IMR-90 (cell line): ENCODE measurements around the gene GNAO1. TPM values are rescaled to one million over a fixed set of nuclear protein-coding genes. Genes with fewer than 3 reads are reported as not detected.

Experiments used
- ATAC-seq: fragments of 200-7000 bp; cut with Tn5 transposase; 2 replicates; pipeline ENCODE4 v1.9.1; 2020; ENCODE audit warnings: low read depth, mild to moderate bottlenecking, moderate library complexity
- BruUV-seq: library from RNA; stranded (reverse); fragments of 400-500 nt; replicated peaks from 2 replicates; lab custom pipeline; 2021; lab: Mats Ljungman, UMichigan
- CTCF ChIA-PET: fragments of 300-600 bp; formaldehyde crosslinking; extraction: SDS; loops from one replicate; lab custom pipeline; 2021; ENCODE audit warnings: antibody characterized with exemption; lab: Yijun Ruan, JAX
- POLR2A ChIA-PET: fragments of 300-600 bp; sonication (Branson Sonifier 250); formaldehyde crosslinking; loops from one replicate; lab custom pipeline; 2022; ENCODE audit warnings: antibody characterized with exemption; ENCODE audit not compliant: unreplicated experiment; lab: Charles Lee
- DNase-seq: peaks from one replicate; pipeline ENCODE4 v3.0.0; 2013
- H2AFZ ChIP-seq: replicated peaks from 2 replicates; pipeline ENCODE3; 2013; ENCODE audit warnings: low read length, mild to moderate bottlenecking; ENCODE audit not compliant: poor library complexity
- H2AK5ac ChIP-seq: 2 replicates; pipeline ENCODE4 v1.6.1; 2013; ENCODE audit warnings: low read depth, low read length, inconsistent platforms
- H2AK9ac ChIP-seq: replicated peaks from 2 replicates; pipeline ENCODE3; 2013; ENCODE audit warnings: mild to moderate bottlenecking, low read depth, low read length, moderate library complexity; ENCODE audit not compliant: poor library complexity
- H2BK120ac ChIP-seq: 2 replicates; pipeline ENCODE4 v1.6.1; 2013; ENCODE audit warnings: low read depth, low read length, inconsistent platforms
- H2BK15ac ChIP-seq: 3 replicates; pipeline ENCODE4 v1.6.1; 2013; ENCODE audit warnings: low read depth, low read length, inconsistent platforms
- H2BK20ac ChIP-seq: 2 replicates; pipeline ENCODE4 v1.6.1; 2013; ENCODE audit warnings: low read depth, mild to moderate bottlenecking, inconsistent platforms, low read length, moderate library complexity
- H2BK5ac ChIP-seq: 2 replicates; pipeline ENCODE4 v1.6.1; 2013; ENCODE audit warnings: mild to moderate bottlenecking, low read depth, low read length, inconsistent platforms; ENCODE audit not compliant: poor library complexity, severe bottlenecking
- H3K14ac ChIP-seq: replicated peaks from 2 replicates; pipeline ENCODE4 v1.6.1; 2013; ENCODE audit warnings: low read depth, low read length, inconsistent platforms
- H3K18ac ChIP-seq: 2 replicates; pipeline ENCODE4 v1.6.1; 2013; ENCODE audit warnings: low read depth, low read length, control low read depth
- H3K23ac ChIP-seq: 2 replicates; pipeline ENCODE4 v1.6.1; 2013; ENCODE audit warnings: low read depth, low read length, inconsistent platforms
- H3K27ac ChIP-seq: 2 replicates; pipeline ENCODE4 v1.5.1; 2013; ENCODE audit warnings: mild to moderate bottlenecking, control low read depth, low read length; ENCODE audit not compliant: insufficient read depth
- H3K27me3 ChIP-seq: 2 replicates; pipeline ENCODE4 v1.6.1; 2013; ENCODE audit warnings: low read length; ENCODE audit not compliant: control insufficient read depth, insufficient read depth
- H3K36me3 ChIP-seq: 2 replicates; pipeline ENCODE4 v1.6.1; 2013; ENCODE audit warnings: low read length, mixed read lengths; ENCODE audit not compliant: control insufficient read depth, insufficient read depth
- H3K4ac ChIP-seq: 2 replicates; pipeline ENCODE4 v1.6.1; 2013; ENCODE audit warnings: low read depth, low read length, inconsistent platforms
- H3K4me1 ChIP-seq: 2 replicates; pipeline ENCODE4 v1.6.1; 2013; ENCODE audit warnings: low read length, mixed read lengths; ENCODE audit not compliant: control insufficient read depth, insufficient read depth
- H3K4me2 ChIP-seq: 2 replicates; pipeline ENCODE4 v1.6.1; 2013; ENCODE audit warnings: low read depth, mild to moderate bottlenecking, control low read depth, low read length, moderate library complexity
- H3K4me3 ChIP-seq: 2 replicates; pipeline ENCODE4 v1.5.1; 2013; ENCODE audit warnings: low read depth, mild to moderate bottlenecking, control low read depth, low read length, moderate library complexity; ENCODE audit not compliant: insufficient read depth
- H3K56ac ChIP-seq: 2 replicates; pipeline ENCODE4 v1.6.1; 2013; ENCODE audit warnings: low read length, inconsistent platforms; ENCODE audit not compliant: insufficient read depth; ENCODE audit errors: extremely low read depth
- H3K79me1 ChIP-seq, 2 experiments: 2 replicates each; pipeline ENCODE4 v1.6.1; 2013; ENCODE audit warnings: low read length in 2 of 2, inconsistent platforms in 1 of 2, low read depth in 1 of 2
- H3K9ac ChIP-seq: 2 replicates; pipeline ENCODE4 v1.6.1; 2013; ENCODE audit warnings: low read depth, low read length, control low read depth
- H3K9me1 ChIP-seq: 2 replicates; pipeline ENCODE4 v1.6.1; 2013; ENCODE audit warnings: low read length, inconsistent platforms; ENCODE audit not compliant: insufficient read depth
- H3K9me3 ChIP-seq: 2 replicates; pipeline ENCODE4 v1.6.1; 2013; ENCODE audit warnings: low read length; ENCODE audit not compliant: control insufficient read depth, insufficient read depth
- H4K20me1 ChIP-seq: 2 replicates; pipeline ENCODE4 v1.6.1; 2013; ENCODE audit warnings: low read length, inconsistent platforms; ENCODE audit not compliant: insufficient read depth
- H4K5ac ChIP-seq: 2 replicates; pipeline ENCODE4 v1.6.1; 2013; ENCODE audit warnings: mild to moderate bottlenecking, low read depth, low read length, control low read depth
- H4K8ac ChIP-seq, 2 experiments: 2 replicates each; pipeline ENCODE4 v1.6.1; 2013; ENCODE audit warnings: low read depth in 2 of 2, low read length in 2 of 2, control low read depth in 1 of 2, inconsistent platforms in 1 of 2
- H4K91ac ChIP-seq: 2 replicates; pipeline ENCODE4 v1.6.1; 2013; ENCODE audit warnings: low read depth, low read length, inconsistent platforms; ENCODE audit not compliant: insufficient read depth
- BHLHE40 ChIP-seq: fragments of 150-350 bp; IDR thresholded peaks from 2 replicates; pipeline ENCODE4 v1.6.1; 2016; ENCODE audit warnings: mild to moderate bottlenecking, low read depth, low read length
- CEBPB ChIP-seq: IDR thresholded peaks from 2 replicates; pipeline ENCODE4 v1.6.1; 2012; ENCODE audit warnings: low read depth, low read length, improper control_type of control experiment
- CHD1 ChIP-seq: IDR thresholded peaks from 2 replicates; pipeline ENCODE4 v1.6.1; 2012; ENCODE audit warnings: low read depth, low read length, improper control_type of control experiment
- FOS ChIP-seq: fragments of 150-350 bp; IDR thresholded peaks from 2 replicates; pipeline ENCODE4 v1.6.1; 2016; ENCODE audit warnings: low read depth, low read length
- MAFK ChIP-seq: IDR thresholded peaks from 2 replicates; pipeline ENCODE4 v1.6.1; 2012; ENCODE audit warnings: low read depth, low read length, improper control_type of control experiment
- MAZ ChIP-seq: IDR thresholded peaks from 2 replicates; pipeline ENCODE4 v1.6.1; 2012; ENCODE audit warnings: low read depth, mild to moderate bottlenecking, low read length, improper control_type of control experiment, moderate library complexity, borderline replicate concordance
- MXI1 ChIP-seq: IDR thresholded peaks from 2 replicates; pipeline ENCODE4 v1.6.1; 2012; ENCODE audit warnings: low read depth, mild to moderate bottlenecking, low read length, moderate library complexity, borderline replicate concordance
- NFE2L2 ChIP-seq: fragments of 150-350 bp; IDR thresholded peaks from 2 replicates; pipeline ENCODE4 v1.6.1; 2016; ENCODE audit warnings: low read depth, mild to moderate bottlenecking, low read length
- POLR2A ChIP-seq: IDR thresholded peaks from 2 replicates; pipeline ENCODE4 v1.6.1; 2012; ENCODE audit warnings: mild to moderate bottlenecking, low read depth, low read length
- RAD21 ChIP-seq: IDR thresholded peaks from 2 replicates; pipeline ENCODE4 v1.6.1; 2012; ENCODE audit warnings: low read length, improper control_type of control experiment
- RCOR1 ChIP-seq: IDR thresholded peaks from 2 replicates; pipeline ENCODE4 v1.6.1; 2012; ENCODE audit warnings: mild to moderate bottlenecking, low read length, improper control_type of control experiment; ENCODE audit not compliant: insufficient replicate concordance
- RFX5 ChIP-seq: IDR thresholded peaks from 2 replicates; pipeline ENCODE4 v1.8.0; 2012; ENCODE audit warnings: low read depth, mild to moderate bottlenecking, low read length, moderate library complexity
- SMC3 ChIP-seq: fragments of 150-350 bp; IDR thresholded peaks from 2 replicates; pipeline ENCODE4 v1.6.1; 2016; ENCODE audit warnings: low read depth, mild to moderate bottlenecking, antibody characterized with exemption, low read length, moderate library complexity
- WGBS, 2 experiments: methylation state at CpG; one replicate each; pipeline versions ENCODE4 v1.1.5 to v1.1.7; 2013; ENCODE audit warnings: missing lambda C conversion rate in 2 of 2; ENCODE audit not compliant: insufficient read length in 1 of 2; ENCODE audit errors: extremely low coverage in 2 of 2; 5-methylcytosine and 5-hydroxymethylcytosine counted together
- dilution Hi-C: fragments of 300-500 bp; cut with HindIII; formaldehyde crosslinking; loops from one replicate; pipeline ENCODE4 v1.14.3; 2018; ENCODE audit warnings: low sequenced_read_pairs; ENCODE audit not compliant: unreplicated experiment
- in situ Hi-C: fragments of 300-500 bp; cut with MboI; formaldehyde crosslinking; loops from 3 replicates; pipeline ENCODE4 v1.14.3; 2019; ENCODE audit warnings: low sequenced_read_pairs, inconsistent platforms, mixed read lengths
- intact Hi-C: fragments of 100-400 bp; cut with micrococcal nuclease; formaldehyde crosslinking; loops from 2 replicates; pipeline ENCODE4 v1.10.0; 2022
- polyA plus RNA-seq, 3 experiments: library from polyadenylated mRNA; depleted of rRNA; stranded (reverse); fragments of >200 nt; gene quantifications; 2 replicates each; pipeline ENCODE4 v1.2.3, GENCODE V29; 2012; ENCODE audit warnings: low replicate concordance in 1 of 3
- total RNA-seq: library from RNA; depleted of rRNA; stranded (reverse); fragments of >200 nt; gene quantifications from 2 replicates; pipeline ENCODE4 v1.2.3, GENCODE V29; 2012
- TF ChIP-seq, protein P1 (sequence below): fragments of 150-350 bp; IDR thresholded peaks from 2 replicates; pipeline ENCODE4 v1.6.1; 2017; ENCODE audit warnings: mild to moderate bottlenecking, antibody characterized with exemption, low read length, low read depth
- TF ChIP-seq, protein P2 (sequence below): fragments of 150-350 bp; IDR thresholded peaks from 2 replicates; pipeline ENCODE4 v1.6.1; 2016; ENCODE audit warnings: low read depth, mild to moderate bottlenecking, low read length, moderate library complexity, borderline replicate concordance
- TF ChIP-seq, protein P3 (sequence below): conservative IDR thresholded peaks from 2 replicates; pipeline ENCODE4 v1.5.1; 2012; ENCODE audit warnings: mild to moderate bottlenecking, low read depth, low read length, improper control_type of control experiment

Gene GNAO1
- total and polyA plus RNA-seq, 2 of the 4 experiments (the other 2 are of a cell fraction) = under 0.01 to 0.07 TPM

DNA sequence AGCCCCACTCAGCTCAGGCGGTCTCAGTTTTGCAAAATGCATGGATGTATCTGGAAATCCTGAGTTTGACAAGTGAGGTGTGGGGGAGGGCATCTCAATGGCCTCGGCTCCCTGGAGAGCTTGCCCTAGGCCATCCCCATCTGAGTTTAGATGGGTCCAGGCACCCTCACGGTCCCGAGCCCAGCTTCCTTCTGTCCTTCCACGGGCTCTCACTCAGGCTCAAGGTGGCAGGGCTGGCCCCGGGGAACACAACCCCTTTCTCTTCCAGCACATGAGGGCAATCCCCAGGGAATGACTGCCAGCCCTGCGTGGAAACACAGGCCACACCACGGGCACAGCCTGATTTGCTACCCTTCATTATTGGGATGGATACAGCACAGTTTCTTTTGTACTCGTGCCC lies 175.7 kb downstream of the GNAO1 start:
- no peak overlapping the region for H3K9ac ChIP-seq

More for the DNA sequence above, 175.7 kb downstream of the GNAO1 start:
- 87% methylated on average over 5 of the region's 9 CpGs; no CpG with 5 or more reads in 1 of the 2 experiments for WGBS, 2 experiments
- Histone ChIP-seq H3K4ac (no peak overlapping the region), H2BK120ac (no peak overlapping the region), H3K23ac (no peak overlapping the region), H2BK5ac (no peak overlapping the region), H4K8ac (no peak overlapping the region), H3K4me2 (no peak overlapping the region), H3K36me3 (peaks cover 46% of the 10 kb centered on the region), H2AK5ac (no peak overlapping the region), H3K14ac (no peak overlapping the region), H2BK15ac (no peak overlapping the region), H3K9me3 (no peaks in the 10 kb centered on the region), H4K5ac (no peak overlapping the region), H3K56ac (no peak overlapping the region), H2AK9ac (no peak overlapping the region), H4K20me1 (peaks cover 5% of the 10 kb centered on the region; the same call in 1 of the 2 replicates), H3K27me3 (no peaks in the 10 kb centered on the region), H2AFZ (no peak overlapping the region), H3K18ac (no peak overlapping the region), H2BK20ac (no peak overlapping the region), H3K4me1 (peaks cover 10% of the 10 kb centered on the region), H3K9me1 (peaks cover 13% of the 10 kb centered on the region), H4K91ac (no peak overlapping the region), H3K27ac (no peak overlapping the region), H3K4me3 (no peak overlapping the region), H3K79me1 (peaks cover 22 to 36% of the 10 kb centered on the region in 2 experiments)
- DNase-seq = no peak
- in situ Hi-C loops = loop anchor here (25.0 kb wide), 1 partner anchor 880 kb away; the partner anchor contains the start of gene MMP2
- POLR2A ChIA-PET = no interaction called here
- ATAC-seq = no peak
- no TSS peak for BruUV-seq
- dilution Hi-C loops = no loop called here
- TF ChIP-seq, protein P1, sequence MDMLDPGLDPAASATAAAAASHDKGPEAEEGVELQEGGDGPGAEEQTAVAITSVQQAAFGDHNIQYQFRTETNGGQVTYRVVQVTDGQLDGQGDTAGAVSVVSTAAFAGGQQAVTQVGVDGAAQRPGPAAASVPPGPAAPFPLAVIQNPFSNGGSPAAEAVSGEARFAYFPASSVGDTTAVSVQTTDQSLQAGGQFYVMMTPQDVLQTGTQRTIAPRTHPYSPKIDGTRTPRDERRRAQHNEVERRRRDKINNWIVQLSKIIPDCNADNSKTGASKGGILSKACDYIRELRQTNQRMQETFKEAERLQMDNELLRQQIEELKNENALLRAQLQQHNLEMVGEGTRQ = no peak
- TF ChIP-seq RAD21 = no peak
- TF ChIP-seq RFX5 = no peak
- no peak for TF ChIP-seq CEBPB
- TF ChIP-seq POLR2A = no peak
- TF ChIP-seq CHD1 = no peak
- no peak for TF ChIP-seq BHLHE40
- TF ChIP-seq, protein P2, sequence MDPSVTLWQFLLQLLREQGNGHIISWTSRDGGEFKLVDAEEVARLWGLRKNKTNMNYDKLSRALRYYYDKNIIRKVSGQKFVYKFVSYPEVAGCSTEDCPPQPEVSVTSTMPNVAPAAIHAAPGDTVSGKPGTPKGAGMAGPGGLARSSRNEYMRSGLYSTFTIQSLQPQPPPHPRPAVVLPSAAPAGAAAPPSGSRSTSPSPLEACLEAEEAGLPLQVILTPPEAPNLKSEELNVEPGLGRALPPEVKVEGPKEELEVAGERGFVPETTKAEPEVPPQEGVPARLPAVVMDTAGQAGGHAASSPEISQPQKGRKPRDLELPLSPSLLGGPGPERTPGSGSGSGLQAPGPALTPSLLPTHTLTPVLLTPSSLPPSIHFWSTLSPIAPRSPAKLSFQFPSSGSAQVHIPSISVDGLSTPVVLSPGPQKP = no peak
- TF ChIP-seq SMC3 = no peak
- TF ChIP-seq RCOR1 = no peak
- no peak for TF ChIP-seq MXI1
- no peak for TF ChIP-seq MAFK
- TF ChIP-seq NFE2L2 = no peak
- no peak for TF ChIP-seq MAZ
- TF ChIP-seq, protein P3, sequence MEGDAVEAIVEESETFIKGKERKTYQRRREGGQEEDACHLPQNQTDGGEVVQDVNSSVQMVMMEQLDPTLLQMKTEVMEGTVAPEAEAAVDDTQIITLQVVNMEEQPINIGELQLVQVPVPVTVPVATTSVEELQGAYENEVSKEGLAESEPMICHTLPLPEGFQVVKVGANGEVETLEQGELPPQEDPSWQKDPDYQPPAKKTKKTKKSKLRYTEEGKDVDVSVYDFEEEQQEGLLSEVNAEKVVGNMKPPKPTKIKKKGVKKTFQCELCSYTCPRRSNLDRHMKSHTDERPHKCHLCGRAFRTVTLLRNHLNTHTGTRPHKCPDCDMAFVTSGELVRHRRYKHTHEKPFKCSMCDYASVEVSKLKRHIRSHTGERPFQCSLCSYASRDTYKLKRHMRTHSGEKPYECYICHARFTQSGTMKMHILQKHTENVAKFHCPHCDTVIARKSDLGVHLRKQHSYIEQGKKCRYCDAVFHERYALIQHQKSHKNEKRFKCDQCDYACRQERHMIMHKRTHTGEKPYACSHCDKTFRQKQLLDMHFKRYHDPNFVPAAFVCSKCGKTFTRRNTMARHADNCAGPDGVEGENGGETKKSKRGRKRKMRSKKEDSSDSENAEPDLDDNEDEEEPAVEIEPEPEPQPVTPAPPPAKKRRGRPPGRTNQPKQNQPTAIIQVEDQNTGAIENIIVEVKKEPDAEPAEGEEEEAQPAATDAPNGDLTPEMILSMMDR = no peak
- no peak for TF ChIP-seq FOS
- intact Hi-C loops = no loop called here
- CTCF ChIA-PET = no interaction called here
